ENCODE measurements around the gene NFATC2. TPM values are rescaled to one million over a fixed set of nuclear protein-coding genes. Genes with fewer than 3 reads are reported as not detected.

Gene NFATC2
- total RNA-seq, 1 donor from 2014 or later, result 7.6 TPM

DNA sequence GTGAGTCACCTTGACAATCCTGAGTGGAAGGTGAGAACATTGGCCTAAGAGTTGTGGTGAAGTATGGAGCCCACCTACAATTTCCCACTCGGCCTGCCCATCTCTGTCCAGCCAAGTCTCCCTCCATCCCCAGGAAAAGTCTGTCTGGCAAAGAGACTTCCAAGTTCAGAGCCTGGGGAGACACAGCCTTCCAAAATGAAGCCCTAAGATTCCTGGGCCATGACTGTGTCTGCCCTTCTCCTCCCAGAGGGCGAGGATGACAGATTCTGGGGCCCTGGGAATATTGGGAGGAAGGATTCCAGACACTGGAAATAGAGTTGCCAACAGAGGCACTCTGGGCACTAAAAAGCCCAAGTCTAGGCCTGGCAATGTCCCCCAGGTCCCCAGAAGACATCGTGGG lies 176.8 kb downstream of the NFATC2 start:
- Histone ChIP-seq H3K27ac (peak overlapping the region; percentile 60), H3K4me1 (no peaks in the 10 kb centered on the region), H3K36me3 (no peaks in the 10 kb centered on the region), H3K4me3 (no peak overlapping the region), H3K9me3 (peaks cover 7% of the 10 kb centered on the region), H3K27me3 (no peaks in the 10 kb centered on the region)
- DNase-seq (no peak), ATAC-seq (no peak)
- TF ChIP-seq, protein P1, sequence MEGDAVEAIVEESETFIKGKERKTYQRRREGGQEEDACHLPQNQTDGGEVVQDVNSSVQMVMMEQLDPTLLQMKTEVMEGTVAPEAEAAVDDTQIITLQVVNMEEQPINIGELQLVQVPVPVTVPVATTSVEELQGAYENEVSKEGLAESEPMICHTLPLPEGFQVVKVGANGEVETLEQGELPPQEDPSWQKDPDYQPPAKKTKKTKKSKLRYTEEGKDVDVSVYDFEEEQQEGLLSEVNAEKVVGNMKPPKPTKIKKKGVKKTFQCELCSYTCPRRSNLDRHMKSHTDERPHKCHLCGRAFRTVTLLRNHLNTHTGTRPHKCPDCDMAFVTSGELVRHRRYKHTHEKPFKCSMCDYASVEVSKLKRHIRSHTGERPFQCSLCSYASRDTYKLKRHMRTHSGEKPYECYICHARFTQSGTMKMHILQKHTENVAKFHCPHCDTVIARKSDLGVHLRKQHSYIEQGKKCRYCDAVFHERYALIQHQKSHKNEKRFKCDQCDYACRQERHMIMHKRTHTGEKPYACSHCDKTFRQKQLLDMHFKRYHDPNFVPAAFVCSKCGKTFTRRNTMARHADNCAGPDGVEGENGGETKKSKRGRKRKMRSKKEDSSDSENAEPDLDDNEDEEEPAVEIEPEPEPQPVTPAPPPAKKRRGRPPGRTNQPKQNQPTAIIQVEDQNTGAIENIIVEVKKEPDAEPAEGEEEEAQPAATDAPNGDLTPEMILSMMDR (IDR thresholded peaks at IDR 0.05), result no peak
- intact Hi-C loops (cut with DNase I), result no loop called here

DNA sequence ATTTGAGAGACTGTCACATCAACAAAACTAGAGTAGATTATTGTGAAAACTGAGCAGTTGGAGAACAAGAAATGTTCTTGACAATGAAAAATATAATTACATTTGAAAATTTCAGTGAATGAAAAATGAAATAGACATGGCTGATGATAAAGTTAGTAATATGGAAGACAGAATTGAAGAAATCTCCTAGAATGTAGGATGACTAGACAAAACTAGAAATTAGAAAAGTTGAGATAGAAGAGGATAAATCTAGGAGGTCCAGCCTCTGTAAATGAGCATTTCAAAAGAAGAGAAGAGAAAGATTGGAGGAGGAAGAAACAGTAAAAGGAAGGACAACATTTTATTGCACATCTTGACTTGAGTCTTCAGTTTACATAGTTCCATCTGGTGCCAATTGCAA lies 178.7 kb downstream of the NFATC2 start:
- H3K27me3 ChIP-seq, result no peaks in the 10 kb centered on the region
- no peak for ATAC-seq

DNA sequence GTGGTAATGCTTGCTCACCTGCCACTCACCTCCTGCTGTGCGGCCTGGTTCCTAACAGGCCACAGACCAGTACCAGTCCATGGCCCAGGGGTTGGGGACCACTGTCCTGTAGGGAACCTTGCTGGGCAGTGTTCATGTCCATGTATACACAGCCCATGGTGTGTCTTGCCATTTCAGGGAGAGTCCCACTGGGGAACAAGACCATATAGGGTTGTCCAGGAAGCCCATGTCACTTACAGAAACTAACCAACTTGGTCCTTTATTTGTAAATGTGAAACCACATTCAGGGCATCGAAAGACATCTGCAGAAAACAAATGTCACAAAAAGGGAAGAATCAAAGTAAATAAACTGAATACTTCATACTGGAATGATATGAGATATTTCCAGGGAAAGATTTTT lies 179.1 kb downstream of the NFATC2 start:
- intact Hi-C loops (cut with DNase I), result no loop called here
- TF ChIP-seq, protein P1 (IDR thresholded peaks at IDR 0.05), result no peak
- Histone ChIP-seq H3K4me3 (no peak overlapping the region), H3K27ac (no peak overlapping the region), H3K4me1 (no peaks in the 10 kb centered on the region), H3K36me3 (no peaks in the 10 kb centered on the region), H3K27me3 (no peaks in the 10 kb centered on the region), H3K9me3 (peaks cover 7% of the 10 kb centered on the region)
- peak; percentile 31 for DNase-seq
- ATAC-seq, result no peak

More for the DNA sequence above, 178.7 kb downstream of the NFATC2 start:
- no peaks in the 10 kb centered on the region for H3K4me1 ChIP-seq
- H3K36me3 ChIP-seq, result no peaks in the 10 kb centered on the region
- TF ChIP-seq, protein P1 (IDR thresholded peaks at IDR 0.05), result no peak
- peaks cover 7% of the 10 kb centered on the region for H3K9me3 ChIP-seq
- intact Hi-C loops (cut with DNase I), result no loop called here
- H3K27ac ChIP-seq, result no peak overlapping the region
- H3K4me3 ChIP-seq, result no peak overlapping the region
- no peak for DNase-seq

DNA sequence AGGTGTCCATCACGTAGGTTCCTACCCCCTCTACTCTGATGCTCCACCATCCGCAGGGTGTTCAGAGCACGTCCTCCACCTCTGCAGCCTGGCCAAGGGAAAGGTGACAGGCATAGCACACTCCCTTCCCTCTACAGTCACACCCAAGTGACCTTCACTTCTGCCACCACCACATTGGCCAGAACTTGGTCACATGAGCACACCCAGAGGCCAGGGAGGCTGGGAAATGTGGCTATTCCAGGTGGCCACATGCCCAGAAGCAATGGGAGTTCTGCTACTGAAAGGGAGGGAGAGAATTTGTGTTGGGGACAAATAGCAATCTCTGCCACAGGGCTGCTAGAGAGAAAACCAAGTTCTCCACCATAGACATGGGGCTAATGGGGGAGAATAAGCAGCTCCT lies 180.3 kb downstream of the NFATC2 start:
- DNase-seq, result no peak

DNA sequence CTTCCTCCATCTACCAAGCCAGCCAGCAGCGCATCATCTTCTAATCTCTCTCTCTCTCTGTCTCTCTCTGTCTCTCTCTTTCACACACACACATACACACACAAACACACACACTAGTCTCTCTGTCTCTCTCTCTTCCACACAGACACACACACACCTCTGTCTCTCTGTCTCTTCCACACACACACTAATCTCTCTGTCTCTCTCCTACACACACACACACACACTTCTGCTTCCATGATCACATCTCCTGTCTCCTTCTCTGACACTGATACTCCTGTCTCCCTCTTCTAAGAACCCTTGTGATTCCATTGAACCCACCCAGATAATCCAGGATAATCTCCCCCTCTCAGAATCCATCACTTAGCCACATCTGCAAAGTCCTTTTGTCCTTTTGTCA lies 181.3 kb downstream of the NFATC2 start:
- DNase-seq (no peak), ATAC-seq (no peak)
- no peak overlapping the region for H3K27ac ChIP-seq
- no peak overlapping the region for H3K4me3 ChIP-seq
- H3K36me3 ChIP-seq, result no peaks in the 10 kb centered on the region
- H3K4me1 ChIP-seq, result no peaks in the 10 kb centered on the region
- TF ChIP-seq, protein P1 (IDR thresholded peaks at IDR 0.05), result no peak
- intact Hi-C loops (cut with DNase I), result no loop called here
- H3K27me3 ChIP-seq, result no peaks in the 10 kb centered on the region
- peaks cover 7% of the 10 kb centered on the region for H3K9me3 ChIP-seq

More for the DNA sequence above, 180.3 kb downstream of the NFATC2 start:
- H3K9me3 ChIP-seq, result peaks cover 7% of the 10 kb centered on the region
- no peak overlapping the region for H3K27ac ChIP-seq
- intact Hi-C loops (cut with DNase I), result no loop called here
- H3K4me3 ChIP-seq, result no peak overlapping the region
- no peaks in the 10 kb centered on the region for H3K27me3 ChIP-seq
- ATAC-seq, result no peak
- TF ChIP-seq, protein P1 (IDR thresholded peaks at IDR 0.05), result no peak
- no peaks in the 10 kb centered on the region for H3K36me3 ChIP-seq
- H3K4me1 ChIP-seq, result no peaks in the 10 kb centered on the region

Measured in upper lobe of right lung (tissue), 1 donor.